Esophagus muscularis mucosa (tissue), 4 donors: Measurements from ENCODE around the gene C1orf116. TPM values are rescaled to one million over a fixed set of nuclear protein-coding genes. Genes with fewer than 3 reads are reported as not detected.
A peak's percentile ranks its signal among the peaks of the same experiment; 100 is the strongest.

Experiments
- DNase-seq: peaks from one replicate; pipeline ENCODE4 v3.0.0-alpha.2; 2017; ENCODE audit errors: extremely low spot score
- H3K27ac ChIP-seq, 4 donors: fragments of 200-600 bp; sonication (generic); replicated peaks in 1 of 4; 1 replicate in 3 of 4; 2 replicates in 1 of 4; pipeline ENCODE4 v1.5.1; 2016 to 2019; ENCODE audit warnings: mild to moderate bottlenecking in 1 of 4
- H3K27me3 ChIP-seq, 4 donors: fragments of 200-600 bp; sonication (generic); one replicate each; pipeline versions ENCODE4 v1.5.1 to v1.6.0; 2016 to 2019
- H3K36me3 ChIP-seq, 4 donors: fragments of 200-600 bp; sonication (generic); one replicate each; pipeline ENCODE4 v1.5.1; 2016 to 2019
- H3K4me1 ChIP-seq, 4 donors: fragments of 200-600 bp; sonication (generic); one replicate each; pipeline ENCODE4 v1.5.1; 2016 to 2019
- H3K4me3 ChIP-seq, 4 donors: fragments of 200-600 bp; sonication (generic); 1 replicate in 2 of 4; 2 replicates in 2 of 4; pipeline ENCODE4 v1.5.1; 2016 to 2019; ENCODE audit warnings: mild to moderate bottlenecking in 4 of 4, moderate library complexity in 1 of 4
- H3K9me3 ChIP-seq, 4 donors: fragments of 200-600 bp; sonication (generic); 1 replicate in 3 of 4; 2 replicates in 1 of 4; pipeline ENCODE4 v1.5.1; 2016 to 2019
- CTCF ChIP-seq, 3 experiments: fragments of 200-600 bp in 2 of 3; fragments of 450-650 bp in 1 of 3; sonication (generic) in 2 of 3; IDR thresholded peaks; one replicate each; pipeline ENCODE4 v1.5.1; 2017 to 2019; ENCODE audit warnings: antibody characterized with exemption in 3 of 3, mild to moderate bottlenecking in 2 of 3, moderate library complexity in 1 of 3
- EP300 ChIP-seq: sonication (generic); formaldehyde crosslinking; IDR thresholded peaks from one replicate; pipeline ENCODE4 v1.6.1; 2017; ENCODE audit warnings: antibody characterized with exemption
- POLR2A ChIP-seq: fragments of 450-650 bp; IDR thresholded peaks from one replicate; pipeline ENCODE4 v1.6.1; 2017; ENCODE audit warnings: antibody characterized with exemption, moderate library complexity, mild to moderate bottlenecking, low read depth
- POLR2AphosphoS5 ChIP-seq, 2 donors: sonication (generic); formaldehyde crosslinking; IDR thresholded peaks; one replicate each; pipeline ENCODE4 v1.6.1; 2017; ENCODE audit warnings: antibody characterized with exemption in 2 of 2
- WGBS: methylation state at CpG from one replicate; pipeline ENCODE4 v1.1.5; 2018; 5-methylcytosine and 5-hydroxymethylcytosine counted together
- intact Hi-C: fragments of 100-400 bp; cut with DNase I; formaldehyde crosslinking; loops from one replicate; pipeline ENCODE4 v1.15.1; 2023
- total RNA-seq, 4 donors: library from RNA; depleted of rRNA; stranded (reverse); fragments of >200 nt; gene quantifications; one replicate each; pipeline versions ENCODE4 v1.1.0 to v1.2.1, GENCODE V29; 2016

C1orf116 gene
- total RNA-seq, 4 donors from 2014 or later = under 0.01 to 0.32 (median 0.17) TPM

DNA sequence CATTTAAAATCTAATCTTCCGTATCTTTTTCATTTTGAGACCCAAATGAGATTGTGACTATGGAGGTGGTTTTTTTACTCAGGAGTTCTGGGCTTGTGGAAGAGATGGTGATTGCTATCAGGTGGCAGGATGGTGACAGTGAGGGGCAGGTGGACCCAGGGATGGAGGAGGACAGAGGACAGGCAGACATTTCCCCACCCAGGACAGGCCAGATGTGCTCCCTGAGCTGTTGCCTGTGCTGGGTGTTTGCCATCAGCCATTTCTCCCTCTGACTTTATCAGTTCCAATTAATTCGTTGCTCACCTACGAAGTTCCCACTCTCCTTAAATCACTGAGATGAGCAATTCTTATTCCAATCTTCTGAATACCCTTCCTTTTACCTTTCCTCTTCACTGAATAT, 26.5 kb downstream of the C1orf116 start:
- DNase-seq = no peak
- no peak for TF ChIP-seq EP300
- no peak for TF ChIP-seq POLR2A
- TF ChIP-seq CTCF (IDR thresholded peaks at IDR 0.05) = no peak
- no peak for TF ChIP-seq POLR2AphosphoS5 (IDR thresholded peaks at IDR 0.05)
- Histone ChIP-seq H3K4me3 (no peak overlapping the region), H3K27ac (no peak overlapping the region), H3K4me1 (peaks cover 0 to 4% (median 2%) of the 10 kb centered on the region in 4 donors), H3K9me3 (no peaks in the 10 kb centered on the region), H3K27me3 (peaks cover 0 to 3% (median 0%) of the 10 kb centered on the region in 4 donors), H3K36me3 (no peaks in the 10 kb centered on the region)
- intact Hi-C loops = no loop called here
- WGBS = 91% methylated on average over 3 of the region's 3 CpGs

GRCh38 chr1:207004931-207005830, 27.4 kb downstream of the C1orf116 start:
- Histone ChIP-seq H3K27ac (no peak overlapping the region), H3K36me3 (no peaks in the 10 kb centered on the region), H3K4me3 (no peak overlapping the region), H3K27me3 (peaks cover 0 to 3% (median 0%) of the 10 kb centered on the region in 4 donors), H3K9me3 (no peaks in the 10 kb centered on the region), H3K4me1 (peaks cover 0 to 4% (median 2%) of the 10 kb centered on the region in 4 donors)
- intact Hi-C loops = no loop called here
- peak in 2 of 3 experiments; percentile 39 to 60 for TF ChIP-seq CTCF (IDR thresholded peaks at IDR 0.05)
- no peak for TF ChIP-seq EP300
- WGBS = 49% methylated on average over 9 of the region's 9 CpGs
- no peak for DNase-seq

DNA sequence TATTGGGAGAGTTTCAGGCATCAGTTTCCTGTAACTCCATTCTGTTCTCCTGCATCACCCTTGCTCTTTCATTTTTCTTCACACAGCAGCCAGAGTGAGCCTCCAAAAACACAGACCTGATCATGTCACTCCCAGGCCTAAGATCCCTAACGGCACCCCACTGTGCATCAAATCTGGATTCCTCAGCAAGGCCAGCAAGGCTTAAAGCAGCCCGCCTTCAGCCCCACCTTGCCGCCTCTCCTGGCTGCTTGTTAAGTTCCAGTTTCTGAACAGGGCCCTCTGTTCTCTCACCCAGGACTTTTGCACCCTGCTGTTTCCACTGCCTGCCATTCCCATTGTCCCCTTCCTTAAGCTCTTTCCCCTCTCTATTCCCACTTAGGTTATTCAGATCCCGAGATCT, 29.3 kb downstream of the C1orf116 start:
- Histone ChIP-seq H3K36me3 (no peaks in the 10 kb centered on the region), H3K27me3 (peaks cover 0 to 3% (median 0%) of the 10 kb centered on the region in 4 donors), H3K4me1 (peaks cover 0 to 4% (median 2%) of the 10 kb centered on the region in 4 donors), H3K9me3 (no peaks in the 10 kb centered on the region), H3K4me3 (no peak overlapping the region), H3K27ac (no peak overlapping the region)
- WGBS = 89% methylated on average over 4 of the region's 4 CpGs
- intact Hi-C loops = no loop called here
- TF ChIP-seq POLR2AphosphoS5 (IDR thresholded peaks at IDR 0.05) (no peak), EP300 (no peak), CTCF (IDR thresholded peaks at IDR 0.05) (no peak), POLR2A (no peak)
- no peak for DNase-seq

DNA sequence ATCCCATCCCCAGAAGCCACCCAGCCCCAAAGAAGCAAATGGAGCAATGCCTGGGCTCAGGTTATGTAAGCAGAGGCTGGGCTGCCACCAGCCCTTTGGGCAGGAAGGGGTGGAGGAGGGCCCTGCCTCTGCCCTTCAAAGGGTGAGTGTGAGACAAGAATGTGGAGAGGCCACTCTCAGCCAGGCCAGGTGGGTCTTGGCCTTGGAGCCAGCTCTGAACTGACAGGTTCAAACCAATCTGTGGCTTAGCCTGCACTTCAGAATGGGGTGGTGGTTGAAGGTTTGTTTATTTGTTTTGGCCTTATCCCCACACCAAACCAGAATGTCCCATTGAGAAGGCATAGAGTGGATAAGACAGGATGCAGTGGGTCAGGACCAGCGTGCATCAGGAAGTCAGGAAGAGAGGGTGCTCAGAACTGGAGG, 29.8 kb downstream of the C1orf116 start:
- WGBS = 43% methylated on average over 1 of the region's 1 CpG

More for the DNA sequence above, 29.8 kb downstream of the C1orf116 start:
- TF ChIP-seq CTCF (IDR thresholded peaks at IDR 0.05) (no peak), POLR2A (no peak), EP300 (no peak), POLR2AphosphoS5 (IDR thresholded peaks at IDR 0.05) (no peak)
- DNase-seq = peak; percentile 82
- Histone ChIP-seq H3K9me3 (no peaks in the 10 kb centered on the region), H3K27me3 (no peaks in the 10 kb centered on the region), H3K27ac (no peak overlapping the region), H3K4me1 (peaks cover 0 to 4% (median 2%) of the 10 kb centered on the region in 4 donors), H3K36me3 (no peaks in the 10 kb centered on the region), H3K4me3 (no peak overlapping the region)
- intact Hi-C loops = no loop called here
